HepG2 (cell line): ENCODE measurements around the gene PKMYT1.

Experiments
- ADNP ChIP-seq: sonication (generic); formaldehyde crosslinking; IDR thresholded peaks from 2 replicates; pipeline ENCODE4 v1.4.0; 2020; ENCODE audit warnings: missing genetic modification reagents
- ATRX ChIP-seq: sonication (generic); formaldehyde crosslinking; IDR thresholded peaks from 2 replicates; pipeline ENCODE4 v1.4.0; 2020; ENCODE audit warnings: missing genetic modification reagents, borderline replicate concordance
- ESRRA ChIP-seq: sonication (generic); formaldehyde crosslinking; IDR thresholded peaks from 2 replicates; pipeline ENCODE4 v1.5.1; 2020; ENCODE audit warnings: mild to moderate bottlenecking, low read depth, missing genetic modification reagents
- GABPA ChIP-seq, 2 experiments: IDR thresholded peaks; 2 replicates each; pipeline ENCODE4 v1.6.1; 2011 to 2016; ENCODE audit warnings: low read depth in 2 of 2, low read length in 1 of 2, missing biosample characterization in 1 of 2, missing genetic modification characterization in 1 of 2
- NFKB2 ChIP-seq: sonication (generic); formaldehyde crosslinking; IDR thresholded peaks from 2 replicates; pipeline ENCODE4 v1.4.0; 2020; ENCODE audit warnings: missing genetic modification reagents, borderline replicate concordance
- SRSF1 ChIP-seq: fragments of 200-400 bp; formaldehyde crosslinking; optimal IDR thresholded peaks from 2 replicates; pipeline ENCODE3; 2017; ENCODE audit warnings: mild to moderate bottlenecking, low read depth, low read length, moderate library complexity
- ZNF230 ChIP-seq: sonication (generic); formaldehyde crosslinking; IDR thresholded peaks from 2 replicates; pipeline ENCODE4 v1.4.0; 2020; ENCODE audit warnings: mild to moderate bottlenecking, missing genetic modification reagents
- ZNF232 ChIP-seq: sonication (generic); formaldehyde crosslinking; IDR thresholded peaks from 2 replicates; pipeline ENCODE4 v1.4.0; 2020; ENCODE audit warnings: missing genetic modification reagents, borderline replicate concordance
- TF ChIP-seq, protein P1 (sequence below): sonication (generic); formaldehyde crosslinking; IDR thresholded peaks from 2 replicates; pipeline ENCODE4 v1.4.0; 2020; ENCODE audit warnings: missing genetic modification reagents, borderline replicate concordance

DNA sequence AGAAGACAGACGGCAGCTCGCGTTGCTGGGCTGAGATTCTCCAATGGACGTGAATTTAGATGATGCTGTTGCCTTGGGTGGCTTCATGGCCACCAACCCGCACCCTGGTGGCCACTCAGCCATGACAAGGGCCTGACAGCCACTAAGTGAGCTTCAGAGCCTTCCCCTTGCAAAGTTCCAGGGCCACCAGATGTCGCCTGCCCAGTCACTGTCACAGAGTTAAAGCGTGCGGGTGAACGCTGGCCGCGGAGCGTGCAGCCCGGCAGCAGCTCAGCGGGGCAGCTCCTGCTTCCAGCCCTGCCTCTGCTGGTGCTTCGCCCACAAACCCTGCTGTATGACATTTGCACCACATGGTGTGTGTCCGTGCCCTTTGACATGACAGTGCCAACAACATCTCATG lies 29.5 kb downstream of the PKMYT1 start:
- TF ChIP-seq ZNF230 (no peak), NFKB2 (no peak), ZNF232 (CRISPR knock-in tag) (no peak), SRSF1 (no peak), ESRRA (CRISPR knock-in tag) (no peak), GABPA (IDR thresholded peaks at IDR 0.05; ENCODE audit: low read depth, low read length) (no peak), GABPA (CRISPR knock-in tag; IDR thresholded peaks at IDR 0.05; ENCODE audit: low read depth) (no peak), ATRX (no peak), ADNP (CRISPR knock-in tag) (no peak)
- TF ChIP-seq, protein P1, sequence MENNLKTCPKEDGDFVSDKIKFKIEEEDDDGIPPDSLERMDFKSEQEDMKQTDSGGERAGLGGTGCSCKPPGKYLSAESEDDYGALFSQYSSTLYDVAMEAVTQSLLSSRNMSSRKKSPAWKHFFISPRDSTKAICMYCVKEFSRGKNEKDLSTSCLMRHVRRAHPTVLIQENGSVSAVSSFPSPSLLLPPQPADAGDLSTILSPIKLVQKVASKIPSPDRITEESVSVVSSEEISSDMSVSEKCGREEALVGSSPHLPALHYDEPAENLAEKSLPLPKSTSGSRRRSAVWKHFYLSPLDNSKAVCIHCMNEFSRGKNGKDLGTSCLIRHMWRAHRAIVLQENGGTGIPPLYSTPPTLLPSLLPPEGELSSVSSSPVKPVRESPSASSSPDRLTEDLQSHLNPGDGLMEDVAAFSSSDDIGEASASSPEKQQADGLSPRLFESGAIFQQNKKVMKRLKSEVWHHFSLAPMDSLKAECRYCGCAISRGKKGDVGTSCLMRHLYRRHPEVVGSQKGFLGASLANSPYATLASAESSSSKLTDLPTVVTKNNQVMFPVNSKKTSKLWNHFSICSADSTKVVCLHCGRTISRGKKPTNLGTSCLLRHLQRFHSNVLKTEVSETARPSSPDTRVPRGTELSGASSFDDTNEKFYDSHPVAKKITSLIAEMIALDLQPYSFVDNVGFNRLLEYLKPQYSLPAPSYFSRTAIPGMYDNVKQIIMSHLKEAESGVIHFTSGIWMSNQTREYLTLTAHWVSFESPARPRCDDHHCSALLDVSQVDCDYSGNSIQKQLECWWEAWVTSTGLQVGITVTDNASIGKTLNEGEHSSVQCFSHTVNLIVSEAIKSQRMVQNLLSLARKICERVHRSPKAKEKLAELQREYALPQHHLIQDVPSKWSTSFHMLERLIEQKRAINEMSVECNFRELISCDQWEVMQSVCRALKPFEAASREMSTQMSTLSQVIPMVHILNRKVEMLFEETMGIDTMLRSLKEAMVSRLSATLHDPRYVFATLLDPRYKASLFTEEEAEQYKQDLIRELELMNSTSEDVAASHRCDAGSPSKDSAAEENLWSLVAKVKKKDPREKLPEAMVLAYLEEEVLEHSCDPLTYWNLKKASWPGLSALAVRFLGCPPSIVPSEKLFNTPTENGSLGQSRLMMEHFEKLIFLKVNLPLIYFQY, result no peak
